Upper lobe of left lung (tissue), 6 donors: ENCODE results near the gene SLC51B. TPM values are rescaled to one million over a fixed set of nuclear protein-coding genes. Genes with fewer than 3 reads are reported as not detected.

Source experiments
- ATAC-seq, 2 donors: fragments of 200-7000 bp; cut with Tn5 transposase; one replicate each; pipeline ENCODE4 v1.9.1; 2022; ENCODE audit warnings: mild to moderate bottlenecking in 2 of 2, moderate library complexity in 2 of 2; ENCODE audit not compliant: low FRiP score in 2 of 2
- DNase-seq, 2 donors: peaks; one replicate each; pipeline ENCODE4 v3.0.0-alpha.2; 2019 to 2020
- H3K27ac ChIP-seq, 4 donors: fragments of 200-600 bp; sonication (generic); one replicate each; pipeline ENCODE4 v1.5.1; 2016 to 2019
- H3K27me3 ChIP-seq, 4 donors: fragments of 200-600 bp; sonication (generic); one replicate each; pipeline ENCODE4 v1.5.1; 2017 to 2019
- H3K36me3 ChIP-seq, 4 donors: fragments of 200-600 bp; sonication (generic); one replicate each; pipeline ENCODE4 v1.5.1; 2016 to 2019
- H3K4me1 ChIP-seq, 4 donors: fragments of 200-600 bp; sonication (generic); one replicate each; pipeline ENCODE4 v1.5.1; 2018 to 2019
- H3K4me3 ChIP-seq, 4 donors: fragments of 200-600 bp; sonication (generic); one replicate each; pipeline ENCODE4 v1.5.1; 2017 to 2019; ENCODE audit warnings: mild to moderate bottlenecking in 2 of 4, moderate library complexity in 1 of 4
- H3K9me3 ChIP-seq, 4 donors: fragments of 200-600 bp; sonication (generic); one replicate each; pipeline ENCODE4 v1.5.1; 2018 to 2019
- CTCF ChIP-seq, 6 experiments: fragments of 450-650 bp in 4 of 6; fragments of 200-600 bp in 2 of 6; sonication (generic) in 2 of 6; IDR thresholded peaks; one replicate each; pipeline ENCODE4 v1.5.1; 2016 to 2019; ENCODE audit warnings: antibody characterized with exemption in 6 of 6
- EP300 ChIP-seq, 4 donors: sonication (generic); formaldehyde crosslinking; IDR thresholded peaks; one replicate each; pipeline ENCODE4 v1.5.1; 2017; ENCODE audit warnings: antibody characterized with exemption in 4 of 4, control low read depth in 2 of 4
- POLR2A ChIP-seq, 4 donors: fragments of 450-650 bp; IDR thresholded peaks; one replicate each; pipeline ENCODE4 v1.5.1; 2016 to 2017; ENCODE audit warnings: antibody characterized with exemption in 4 of 4, mild to moderate bottlenecking in 2 of 4
- POLR2AphosphoS5 ChIP-seq, 2 donors: sonication (generic); formaldehyde crosslinking; IDR thresholded peaks; one replicate each; pipeline ENCODE4 v1.5.1; 2017; ENCODE audit warnings: antibody characterized with exemption in 2 of 2
- whole genome bisulfite sequencing, 2 donors: methylation state at CpG; one replicate each; pipeline ENCODE4 v1.1.5; 2017 to 2018; 5-methylcytosine and 5-hydroxymethylcytosine counted together
- total RNA-seq, 6 donors: library from RNA; depleted of rRNA in 4 of 6; stranded (reverse); fragments of >200 nt in 4 of 6; gene quantifications; one replicate each; pipeline versions ENCODE4 v1.1.0 to v1.2.1, GENCODE V29; 2016 to 2021
- donor health status: DM: no; HTN: no; CAD: no; lungs with moderate emphysema.
- donor health status: DM: no; HTN: yes; CAD: no; lungs with severe emphysema.

SLC51B gene
- total RNA-seq, 6 donors from 2014 or later: 0.69 to 6.6 (median 4.4) TPM; not detected in 2

GRCh38 chr15:65027593-65027992 lies 17.6 kb upstream of the SLC51B start:
- WGBS, 2 donors: 67 to 68% methylated on average over 1 of the region's 1 CpG
- Histone ChIP-seq H3K4me1 (peaks cover 13 to 19% (median 17%) of the 10 kb centered on the region in 4 donors), H3K27me3 (no peaks in the 10 kb centered on the region), H3K36me3 (peaks cover 3 to 33% (median 11%) of the 10 kb centered on the region in 4 donors), H3K9me3 (no peaks in the 10 kb centered on the region), H3K27ac (no peak overlapping the region), H3K4me3 (peak overlapping the region in 1 of 4 donors; percentile 86)
- ATAC-seq (no peak), DNase-seq (no peak)
- TF ChIP-seq POLR2AphosphoS5 (IDR thresholded peaks at IDR 0.05) (no peak), EP300 (IDR thresholded peaks at IDR 0.05) (no peak), POLR2A (IDR thresholded peaks at IDR 0.05) (no peak), CTCF (IDR thresholded peaks at IDR 0.05) (no peak)

GRCh38 chr15:65028338-65028737 lies 16.8 kb upstream of the SLC51B start:
- peak overlapping the region in 3 of 4 donors; percentile 64 to 92 (median 86) for H3K4me3 ChIP-seq
- no peaks in the 10 kb centered on the region for H3K9me3 ChIP-seq
- 24 to 27% methylated on average over 10 of the region's 10 CpGs for WGBS, 2 donors
- DNase-seq (no peak), ATAC-seq (no peak)
- TF ChIP-seq CTCF (IDR thresholded peaks at IDR 0.05): no peak
- no peak for TF ChIP-seq EP300 (IDR thresholded peaks at IDR 0.05)
- TF ChIP-seq POLR2A (IDR thresholded peaks at IDR 0.05): no peak
- TF ChIP-seq POLR2AphosphoS5 (IDR thresholded peaks at IDR 0.05): no peak
- peaks cover 16 to 22% (median 18%) of the 10 kb centered on the region in 4 donors for H3K4me1 ChIP-seq
- peak overlapping the region in 1 of 4 donors; percentile 84 for H3K27ac ChIP-seq
- H3K36me3 ChIP-seq: peaks cover 0 to 28% (median 11%) of the 10 kb centered on the region in 4 donors
- no peaks in the 10 kb centered on the region for H3K27me3 ChIP-seq

- DNase-seq: peak; percentile 94 to 98
- peaks cover 17 to 27% (median 22%) of the 10 kb centered on the region in 4 donors for H3K4me1 ChIP-seq
- WGBS, 2 donors: 0 to 1% methylated on average over 22 to 56 of the region's 73 CpGs
- peak within 1 kb of the TSS; percentile 68 to 84 (median 73) for H3K27ac ChIP-seq
- no peaks in the 10 kb centered on the region for H3K27me3 ChIP-seq
- ATAC-seq: peak; percentile 94 to 99
- H3K9me3 ChIP-seq: no peaks in the 10 kb centered on the region
- TF ChIP-seq CTCF (IDR thresholded peaks at IDR 0.05) (peak in 2 of 6 experiments; percentile 22 to 38), POLR2A (IDR thresholded peaks at IDR 0.05) (peak; percentile 61 to 95 (median 76)), EP300 (IDR thresholded peaks at IDR 0.05) (no peak), POLR2AphosphoS5 (IDR thresholded peaks at IDR 0.05) (peak; percentile 90 to 99)
- H3K4me3 ChIP-seq: peak within 1 kb of the TSS; percentile 64 to 92 (median 76)
- peaks cover 0 to 24% (median 9%) of the 10 kb centered on the region in 4 donors for H3K36me3 ChIP-seq
Measured at GRCh38 chr15:65028921-65029735, 16.1 kb upstream of the SLC51B start, which contains the start of gene MTFMT. TSS of gene MTFMT (minus strand) at chr15:65029639. CDS start at chr15:65029613, 26 bp downstream.

DNA sequence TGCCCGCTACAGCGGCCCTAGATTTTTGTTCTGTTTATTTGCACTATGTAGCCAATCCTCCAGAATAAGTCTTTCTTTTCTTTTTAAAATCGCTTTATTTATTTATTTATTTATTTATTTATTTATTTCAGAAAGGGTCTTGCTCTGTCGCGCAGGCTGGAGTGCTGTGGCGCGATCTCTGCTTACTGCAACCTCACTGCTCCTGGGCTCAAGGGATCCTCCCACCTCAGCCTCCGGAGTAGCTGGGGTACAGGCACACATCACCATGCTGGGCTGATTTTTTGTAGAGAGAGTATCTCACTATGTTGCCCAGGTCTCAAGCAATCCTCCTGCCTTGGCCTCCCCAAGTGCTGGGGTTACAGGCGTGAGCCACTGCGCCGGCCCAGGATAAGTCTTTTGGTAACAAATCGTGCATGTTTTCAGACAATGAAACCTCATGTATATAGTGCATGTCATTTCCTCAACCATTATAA lies 15.4 kb upstream of the SLC51B start:
- DNase-seq (no peak), ATAC-seq (no peak)
- Histone ChIP-seq H3K27me3 (no peaks in the 10 kb centered on the region), H3K27ac (peak overlapping the region in 2 of 4 donors; percentile 73 to 84), H3K36me3 (peaks cover 0 to 18% (median 7%) of the 10 kb centered on the region in 4 donors), H3K4me3 (peak overlapping the region in 3 of 4 donors; percentile 64 to 92 (median 86)), H3K9me3 (no peaks in the 10 kb centered on the region), H3K4me1 (peaks cover 17 to 27% (median 22%) of the 10 kb centered on the region in 4 donors)
- TF ChIP-seq POLR2A (IDR thresholded peaks at IDR 0.05) (no peak), EP300 (IDR thresholded peaks at IDR 0.05) (no peak), CTCF (IDR thresholded peaks at IDR 0.05) (no peak), POLR2AphosphoS5 (IDR thresholded peaks at IDR 0.05) (no peak)
- WGBS, 2 donors: 56 to 59% methylated on average over 12 of the region's 12 CpGs
